Pancreas (tissue), 10 donors: ENCODE data around the gene TSC22D1. TPM values are rescaled to one million over a fixed set of nuclear protein-coding genes. Genes with fewer than 3 reads are reported as not detected.
"Not testable (repeated sequence)": the region's sequence is repeated elsewhere in the genome, so short reads cannot be mapped to it uniquely, and the experiment has no call there.

Source experiments
- ATAC-seq, 4 donors: fragments of 200-7000 bp; cut with Tn5 transposase; one replicate each; pipeline versions ENCODE4 v1.8.0 to v1.9.1; 2020; ENCODE audit warnings: mild to moderate bottlenecking in 4 of 4, moderate library complexity in 4 of 4
- DNase-seq, 6 donors: peaks; one replicate each; pipeline ENCODE4 v3.0.0-alpha.2; 2020
- FAIRE-seq: peaks from 2 replicates; lab custom pipeline; 2012; peaks lifted over from hg19 to GRCh38; lab: Jason Lieb, UNC
- H3K27ac ChIP-seq, 4 donors: fragments of 200-600 bp; sonication (generic); 1 replicate in 3 of 4; 2 replicates in 1 of 4; pipeline versions ENCODE4 v1.5.0 to v1.8.0; 2020
- H3K27me3 ChIP-seq, 4 donors: fragments of 200-600 bp; one replicate each; pipeline ENCODE4 v1.8.0; 2021
- H3K36me3 ChIP-seq, 3 donors: fragments of 200-600 bp; sonication (generic) in 1 of 3; one replicate each; pipeline versions ENCODE4 v1.5.0 to v1.8.0; 2020 to 2021
- H3K4me1 ChIP-seq, 3 donors: fragments of 200-600 bp; one replicate each; pipeline ENCODE4 v1.8.0; 2021
- H3K4me3 ChIP-seq, 4 donors: fragments of 200-600 bp; sonication (generic) in 2 of 4; one replicate each; pipeline versions ENCODE4 v1.5.0 to v1.8.0; 2020 to 2021
- H3K9me3 ChIP-seq, 4 donors: fragments of 200-600 bp; one replicate each; pipeline ENCODE4 v1.8.0; 2021
- WGBS, 2 donors: extraction: QIAGEN DNeasy Blood & Tissue Kit; methylation state at CpG; one replicate each; pipeline ENCODE4 v1.1.7; 2013; 5-methylcytosine and 5-hydroxymethylcytosine counted together
- intact Hi-C, 3 donors: fragments of 100-400 bp; cut with DNase I; formaldehyde crosslinking; loops; one replicate each; pipeline versions ENCODE4 v1.11.1 to v1.14.2; 2022
- polyA plus RNA-seq, 2 donors: library from polyadenylated mRNA; stranded (reverse); fragments of 200-250 nt; gene quantifications; one replicate each; pipeline ENCODE4 v1.2.3, GENCODE V29; 2013
- total RNA-seq, 6 donors: library from RNA; stranded (reverse); fragmentation: NEBNext Ultra II Directional in 4 of 6; extraction: Animal tissue kit (Norgen Biotek cat#: 25700) in 4 of 6; gene quantifications; one replicate each; pipeline versions ENCODE4 v1.2.1 to v1.2.4, GENCODE V29; 2021 to 2023
- TF ChIP-seq, protein P1 (sequence below), 4 donors: fragments of 200-600 bp; sonication (generic) in 3 of 4; IDR thresholded peaks; one replicate each; pipeline versions ENCODE4 v1.5.0 to v1.8.0; 2021; ENCODE audit warnings: antibody characterized with exemption in 4 of 4
- donor health status: healthy with polysubstance abuse.
- donor health status: DM: no; HTN: no; CAD: no; lungs with moderate emphysema.
- donor health status: DM: no; HTN: no; CAD: no.
- donor health status: control.
- donor health status: control.
- donor health status: Bipolar disorder and iron deficiency.
- donor health status: DM: yes; HTN: yes; CAD: no.
- donor health status: DM: no; HTN: no; CAD: no.
- donor health status: DM: no; HTN: no; CAD: no.
- donor health status: DM: yes; HTN: yes; CAD: no.

Gene TSC22D1
- total and polyA plus RNA-seq, 8 donors, result 16.8 to 49.9 (median 30.2) TPM

DNA sequence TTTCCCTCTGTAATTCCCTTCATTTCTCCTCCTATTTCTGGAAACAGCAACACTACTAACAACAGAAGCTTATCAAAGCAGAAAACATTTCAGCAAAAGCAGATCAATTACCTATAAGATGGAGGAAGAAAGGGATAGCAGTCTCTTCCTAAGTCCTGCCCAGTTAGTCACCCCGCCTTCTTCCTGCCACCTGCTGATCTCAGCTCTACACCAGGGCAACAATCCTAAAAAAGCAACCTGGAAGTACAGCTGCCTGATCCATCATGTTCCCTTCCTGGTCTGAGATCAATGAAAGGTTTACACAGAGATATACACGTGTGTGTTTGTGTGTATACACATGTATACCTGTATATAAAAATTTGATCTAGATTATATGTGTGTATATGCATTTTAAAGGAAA, 59.4 kb downstream of the TSC22D1 start:
- intact Hi-C loops, result no loop called here
- FAIRE-seq (no peak), DNase-seq (no peak), ATAC-seq (peak in 2 of 4 donors; percentile 48 to 49)
- Histone ChIP-seq H3K27me3 (no peaks in the 10 kb centered on the region), H3K27ac (no peak overlapping the region), H3K4me3 (no peak overlapping the region), H3K4me1 (no peaks in the 10 kb centered on the region), H3K36me3 (no peaks in the 10 kb centered on the region), H3K9me3 (no peaks in the 10 kb centered on the region)
- TF ChIP-seq, protein P1, sequence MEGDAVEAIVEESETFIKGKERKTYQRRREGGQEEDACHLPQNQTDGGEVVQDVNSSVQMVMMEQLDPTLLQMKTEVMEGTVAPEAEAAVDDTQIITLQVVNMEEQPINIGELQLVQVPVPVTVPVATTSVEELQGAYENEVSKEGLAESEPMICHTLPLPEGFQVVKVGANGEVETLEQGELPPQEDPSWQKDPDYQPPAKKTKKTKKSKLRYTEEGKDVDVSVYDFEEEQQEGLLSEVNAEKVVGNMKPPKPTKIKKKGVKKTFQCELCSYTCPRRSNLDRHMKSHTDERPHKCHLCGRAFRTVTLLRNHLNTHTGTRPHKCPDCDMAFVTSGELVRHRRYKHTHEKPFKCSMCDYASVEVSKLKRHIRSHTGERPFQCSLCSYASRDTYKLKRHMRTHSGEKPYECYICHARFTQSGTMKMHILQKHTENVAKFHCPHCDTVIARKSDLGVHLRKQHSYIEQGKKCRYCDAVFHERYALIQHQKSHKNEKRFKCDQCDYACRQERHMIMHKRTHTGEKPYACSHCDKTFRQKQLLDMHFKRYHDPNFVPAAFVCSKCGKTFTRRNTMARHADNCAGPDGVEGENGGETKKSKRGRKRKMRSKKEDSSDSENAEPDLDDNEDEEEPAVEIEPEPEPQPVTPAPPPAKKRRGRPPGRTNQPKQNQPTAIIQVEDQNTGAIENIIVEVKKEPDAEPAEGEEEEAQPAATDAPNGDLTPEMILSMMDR (IDR thresholded peaks at IDR 0.05), result no peak
- WGBS, 2 donors, result 57 to 63% methylated on average over 2 of the region's 2 CpGs

DNA sequence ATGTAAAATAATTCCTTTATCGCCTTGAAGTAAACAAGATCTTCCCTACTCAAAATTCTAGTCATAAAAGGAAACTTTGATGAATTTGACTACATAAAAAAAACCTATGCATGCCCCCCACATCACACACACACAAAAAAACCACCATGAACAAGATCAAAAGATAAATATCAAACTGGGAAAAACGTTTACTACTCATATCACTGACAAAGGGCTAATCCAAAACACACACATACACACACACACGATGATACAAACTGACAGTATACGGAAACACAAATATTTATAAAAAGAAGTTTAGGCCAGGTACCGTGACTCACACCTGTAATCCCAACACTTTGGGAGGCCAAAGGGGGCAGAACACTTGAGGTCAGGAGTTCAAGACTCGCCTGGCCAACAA, 61.9 kb downstream of the TSC22D1 start:
- 44 to 50% methylated on average over 6 of the region's 6 CpGs for WGBS, 2 donors
- Histone ChIP-seq H3K9me3 (no peaks in the 10 kb centered on the region), H3K27me3 (no peaks in the 10 kb centered on the region), H3K4me3 (no peak overlapping the region), H3K4me1 (no peaks in the 10 kb centered on the region), H3K36me3 (no peaks in the 10 kb centered on the region), H3K27ac (no peak overlapping the region)
- intact Hi-C loops, result no loop called here
- ATAC-seq (no peak), FAIRE-seq (no peak), DNase-seq (no peak)
- TF ChIP-seq, protein P1 (IDR thresholded peaks at IDR 0.05), result no peak

DNA sequence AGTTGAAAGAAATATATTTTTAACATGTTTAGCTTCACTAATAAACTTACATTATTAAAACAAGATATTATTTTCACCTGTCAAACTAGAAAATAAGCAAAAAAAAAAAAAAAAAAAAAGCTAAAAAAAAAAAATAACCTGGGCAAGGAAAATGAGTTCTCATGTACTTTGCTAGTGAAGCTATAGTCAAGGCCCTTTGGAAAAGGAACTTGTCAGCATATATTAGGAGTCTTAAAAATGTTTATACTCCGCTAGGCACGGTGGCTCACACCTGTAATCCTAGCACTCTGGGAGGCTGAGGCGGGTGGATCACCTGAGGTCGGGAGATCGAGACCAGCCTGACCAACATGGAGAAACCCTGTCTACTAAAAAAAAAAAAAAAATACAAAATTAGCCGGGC, 66.3 kb downstream of the TSC22D1 start:
- ATAC-seq, H3K9me3 ChIP-seq, FAIRE-seq, H3K4me3 ChIP-seq, H3K27me3 ChIP-seq, DNase-seq, H3K27ac ChIP-seq, intact Hi-C loops, H3K4me1 ChIP-seq, H3K36me3 ChIP-seq: not testable (repeated sequence)
- WGBS, 2 donors, result 97 to 98% methylated on average over 6 of the region's 6 CpGs

DNA sequence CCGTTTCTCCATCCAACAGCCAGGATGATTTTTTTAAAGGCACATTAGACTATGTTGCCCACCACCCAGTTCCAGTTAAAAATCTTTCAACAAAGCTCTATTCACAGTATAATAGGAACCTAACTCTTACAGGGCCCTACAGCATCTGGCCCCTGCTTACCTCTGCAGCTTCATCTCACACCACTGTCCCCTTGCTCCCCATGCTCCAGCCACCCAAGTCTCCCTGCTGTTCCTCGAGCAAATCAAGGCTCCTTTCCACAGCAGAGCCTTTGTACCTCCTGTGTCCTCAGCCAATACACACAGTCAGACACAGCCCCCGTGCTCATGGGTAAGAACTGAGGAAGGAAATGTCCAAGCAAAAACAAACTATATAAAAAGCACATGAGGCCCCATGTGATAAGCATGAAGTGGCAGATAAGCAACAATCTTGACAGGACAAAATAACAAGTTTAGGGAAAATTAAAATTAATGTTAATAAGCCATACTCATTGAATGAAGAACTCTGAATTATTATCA, 67.5 kb downstream of the TSC22D1 start:
- no peak overlapping the region for H3K27ac ChIP-seq
- H3K27me3 ChIP-seq, result no peaks in the 10 kb centered on the region
- no peak for DNase-seq
- H3K9me3 ChIP-seq, result no peaks in the 10 kb centered on the region
- TF ChIP-seq, protein P1 (IDR thresholded peaks at IDR 0.05), result no peak
- H3K4me1 ChIP-seq, result no peaks in the 10 kb centered on the region
- H3K36me3 ChIP-seq, result no peaks in the 10 kb centered on the region
- FAIRE-seq, result no peak
- intact Hi-C loops, result no loop called here
- WGBS, 2 donors, result 67 to 70% methylated on average over 3 of the region's 3 CpGs
- H3K4me3 ChIP-seq, result no peak overlapping the region
- ATAC-seq, result no peak

DNA sequence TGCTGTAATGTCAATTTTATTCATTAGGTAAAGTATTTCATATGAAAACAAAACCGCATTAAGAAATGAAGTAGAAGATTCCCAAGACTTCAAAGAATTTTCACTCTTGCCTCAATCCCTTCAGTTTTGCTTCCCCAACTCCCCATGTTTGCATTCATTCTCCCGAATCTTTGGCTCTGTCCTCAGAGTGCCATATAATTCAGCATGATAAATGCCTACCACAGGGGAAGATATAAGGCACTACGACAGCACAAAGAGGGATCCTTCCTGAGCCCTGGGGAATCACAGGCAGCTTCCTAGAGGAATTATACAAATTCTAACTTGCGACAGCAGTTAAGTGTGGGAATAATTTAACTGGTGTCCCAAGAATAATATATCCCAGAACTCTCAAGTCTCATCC, 68.5 kb downstream of the TSC22D1 start:
- TF ChIP-seq, protein P1 (IDR thresholded peaks at IDR 0.05), result no peak
- intact Hi-C loops, result no loop called here
- H3K4me1 ChIP-seq, result no peaks in the 10 kb centered on the region
- no peak overlapping the region for H3K4me3 ChIP-seq
- DNase-seq (no peak), FAIRE-seq (no peak), ATAC-seq (no peak)
- no peaks in the 10 kb centered on the region for H3K36me3 ChIP-seq
- 87 to 93% methylated on average over 4 of the region's 4 CpGs for WGBS, 2 donors
- no peaks in the 10 kb centered on the region for H3K9me3 ChIP-seq
- no peaks in the 10 kb centered on the region for H3K27me3 ChIP-seq
- no peak overlapping the region for H3K27ac ChIP-seq
